ENCODE results near the gene SWI5.
"Not testable (repeated sequence)": the region's sequence is repeated elsewhere in the genome, so short reads cannot be mapped to it uniquely, and the experiment has no call there.

Gene SWI5

DNA sequence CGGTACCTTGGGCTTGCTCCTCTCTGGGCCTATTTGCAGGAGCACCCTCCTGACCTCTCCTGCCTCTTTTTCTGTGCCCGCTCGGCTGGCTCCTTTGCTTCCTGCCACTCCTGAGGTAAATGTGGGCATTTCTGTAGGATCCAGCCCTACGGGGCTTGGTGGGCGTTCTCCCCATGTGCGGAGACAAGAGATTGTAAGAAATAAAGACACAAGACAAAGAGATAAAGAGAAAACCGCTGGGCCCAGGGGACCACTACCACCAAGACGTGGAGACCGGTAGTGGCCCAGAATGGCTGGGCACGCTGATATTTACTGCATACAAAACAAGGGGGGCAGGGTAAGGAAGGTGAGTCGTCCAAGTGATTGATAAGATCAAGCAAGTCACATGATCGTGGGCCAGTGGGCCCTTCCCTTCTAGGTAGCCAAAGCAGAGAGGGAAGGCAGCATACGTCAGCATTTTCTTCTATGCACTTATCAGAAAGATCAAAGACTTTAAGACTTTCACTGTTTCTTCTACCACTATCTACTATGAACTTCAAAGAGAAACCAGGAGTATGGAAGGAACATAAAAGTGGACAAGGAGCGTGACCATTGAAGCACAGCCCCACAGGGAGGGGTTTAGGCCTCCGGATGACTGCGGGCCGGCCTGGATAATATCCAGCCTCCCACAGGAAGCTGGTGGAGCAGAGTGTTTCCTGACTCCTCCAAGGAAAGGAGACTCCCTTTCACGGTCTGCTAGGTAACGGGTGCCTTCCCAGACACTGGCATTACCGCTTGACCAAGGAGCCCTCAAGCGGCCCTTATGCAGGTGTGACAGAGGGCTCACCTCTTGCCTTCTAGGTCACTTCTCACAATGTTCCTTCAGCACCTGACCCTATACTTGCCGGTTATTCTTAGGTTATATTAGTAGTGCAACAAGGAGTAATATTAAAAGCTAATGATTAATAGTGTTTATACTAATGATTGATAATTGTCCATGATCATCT, 3.3 kb downstream of the SWI5 start:
- DNase-seq (ENCODE audit: low read depth in 2 of 2), result not testable (repeated sequence)

GRCh38 chr9:128280084-128280622, 4.1 kb downstream of the SWI5 start:
- no peak for DNase-seq (ENCODE audit: low read depth in 2 of 2)

- DNase-seq (ENCODE audit: low read depth in 2 of 2), result no peak
These were observed 6.4 kb downstream of the SWI5 start for GRCh38 chr9:128282500-128282899.

DNA sequence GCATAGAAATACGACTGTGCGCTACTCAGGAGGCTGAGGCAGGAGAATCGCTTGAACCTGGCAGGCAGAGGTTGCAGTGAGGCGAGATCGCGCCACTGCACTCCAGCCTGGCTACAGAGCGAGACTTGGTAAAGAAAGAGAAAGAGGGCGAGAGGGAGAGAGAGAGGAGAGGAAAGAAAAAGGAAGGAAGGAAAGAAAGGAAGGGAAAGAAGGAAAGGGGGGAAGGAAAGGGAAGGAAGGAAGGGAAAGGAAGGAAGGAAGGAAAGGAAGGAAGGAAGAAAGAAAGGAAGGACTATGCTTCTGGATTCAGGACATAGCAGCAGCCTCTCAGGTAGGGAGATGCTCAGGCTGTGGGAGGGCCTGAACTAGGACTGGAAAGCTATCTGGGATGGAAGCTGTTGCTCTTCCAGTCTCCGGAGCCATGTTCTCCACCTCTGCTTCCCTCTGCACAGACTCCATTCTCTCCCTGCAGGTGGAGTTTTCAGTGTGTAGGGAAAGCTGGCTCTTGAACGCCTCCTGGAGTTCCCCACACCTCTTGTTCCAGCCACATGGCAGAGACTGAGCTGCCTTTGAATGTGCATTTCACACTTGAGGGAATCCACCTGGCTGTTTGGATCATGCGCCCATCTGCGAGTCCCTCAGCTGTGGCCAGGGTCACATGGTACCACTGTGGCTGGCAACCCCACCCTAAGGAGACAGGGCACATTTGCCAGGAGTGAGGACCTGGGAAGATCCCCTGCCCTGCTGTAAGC, 9.1 kb downstream of the SWI5 start:
- no peak for DNase-seq (ENCODE audit: low read depth in 2 of 2)

- DNase-seq (ENCODE audit: low read depth in 2 of 2), result no peak
These were observed 10.4 kb downstream of the SWI5 start for GRCh38 chr9:128286440-128286839.

DNA sequence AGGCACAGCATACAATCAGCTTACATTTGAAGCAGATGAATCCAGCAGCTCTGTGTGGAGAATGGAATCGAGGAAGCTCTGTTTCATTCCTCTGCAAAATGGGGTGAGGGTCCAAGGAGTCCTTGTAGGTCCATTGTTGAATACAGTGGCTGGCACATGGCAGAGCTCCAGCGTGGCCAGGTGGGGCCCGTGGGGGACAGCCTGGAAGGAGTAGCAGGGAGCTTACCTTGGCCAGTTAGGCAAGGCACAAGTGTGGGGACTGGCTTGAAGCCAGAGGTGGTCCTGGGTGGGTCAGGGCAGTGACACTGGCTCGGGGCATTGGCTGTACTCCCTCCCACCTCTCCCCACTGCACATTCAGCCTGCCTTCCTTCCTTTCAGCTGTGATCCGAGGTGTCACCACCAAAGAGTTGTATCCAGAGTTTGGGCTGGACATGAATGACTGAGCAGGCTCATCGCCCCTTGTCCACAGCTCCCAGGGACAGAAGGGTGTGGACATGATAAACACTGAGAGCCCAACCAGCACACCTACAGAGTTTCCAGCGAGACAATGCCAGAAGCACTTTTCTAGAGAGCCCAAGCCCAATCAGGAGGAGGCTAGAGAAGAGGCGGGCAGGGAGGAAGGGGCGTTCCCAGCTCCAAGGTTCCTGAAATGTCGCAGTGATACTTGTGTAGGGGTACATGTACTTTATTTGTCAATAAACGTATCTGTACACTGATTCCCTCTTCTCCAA, 12.4 kb downstream of the SWI5 start:
- DNase-seq (ENCODE audit: low read depth in 2 of 2), result no peak

DNA sequence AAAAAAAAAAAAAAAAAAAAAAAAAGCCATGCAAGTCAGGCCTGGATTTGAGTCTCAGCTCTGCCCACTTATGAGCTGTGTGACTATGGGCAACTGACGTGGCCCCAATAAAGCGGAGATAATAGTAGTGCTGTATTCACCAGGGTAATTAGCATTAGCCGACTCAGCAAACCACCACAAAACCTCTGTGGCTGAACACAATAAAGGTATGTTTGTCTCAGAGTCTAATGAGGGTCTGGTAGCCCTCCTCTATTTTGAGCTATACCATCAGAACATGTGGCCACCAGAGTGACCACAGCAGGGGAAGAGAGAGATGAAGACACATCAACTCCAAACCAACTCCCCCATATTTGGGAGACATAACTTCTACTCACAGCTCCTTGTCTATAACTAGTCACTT, 15.9 kb downstream of the SWI5 start:
- DNase-seq (ENCODE audit: low read depth in 2 of 2), result no peak

DNA sequence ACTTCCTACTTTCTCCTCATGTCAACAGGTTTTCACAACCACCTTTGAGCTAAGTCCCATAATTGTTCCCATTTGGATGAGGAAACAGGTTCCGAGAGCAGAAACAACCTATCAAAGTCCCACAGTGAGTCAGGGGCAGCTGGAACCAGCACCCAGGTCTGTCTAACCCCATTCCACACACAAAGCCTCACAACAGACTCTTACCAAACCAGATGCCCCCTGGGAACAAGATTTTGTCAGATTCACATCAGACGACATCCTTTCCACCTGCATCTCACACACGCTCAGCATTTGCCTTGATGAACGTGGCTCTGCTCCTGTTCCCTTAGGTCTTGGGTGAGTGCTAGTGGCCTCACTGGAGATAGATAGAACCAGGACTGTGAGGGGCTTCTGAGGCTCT, 17.0 kb downstream of the SWI5 start:
- no peak for DNase-seq (ENCODE audit: low read depth in 2 of 2)

- DNase-seq (ENCODE audit: low read depth in 2 of 2), result no peak
These were observed 18.1 kb downstream of the SWI5 start for GRCh38 chr9:128294142-128294541.

GRCh38 chr9:128296340-128297220, 20.5 kb downstream of the SWI5 start:
- DNase-seq (ENCODE audit: low read depth in 2 of 2), result no peak

- DNase-seq (ENCODE audit: low read depth in 2 of 2), result no peak
These were observed 21.2 kb downstream of the SWI5 start for GRCh38 chr9:128297221-128297773.

- DNase-seq (ENCODE audit: low read depth in 2 of 2), result no peak
These were observed 22.7 kb downstream of the SWI5 start for GRCh38 chr9:128298535-128299482.

- no peak for DNase-seq (ENCODE audit: low read depth in 2 of 2)
These were observed 28.3 kb downstream of the SWI5 start for GRCh38 chr9:128304136-128304970.

GRCh38 chr9:128304971-128305288, 28.9 kb downstream of the SWI5 start:
- no peak for DNase-seq (ENCODE audit: low read depth in 2 of 2)

DNA sequence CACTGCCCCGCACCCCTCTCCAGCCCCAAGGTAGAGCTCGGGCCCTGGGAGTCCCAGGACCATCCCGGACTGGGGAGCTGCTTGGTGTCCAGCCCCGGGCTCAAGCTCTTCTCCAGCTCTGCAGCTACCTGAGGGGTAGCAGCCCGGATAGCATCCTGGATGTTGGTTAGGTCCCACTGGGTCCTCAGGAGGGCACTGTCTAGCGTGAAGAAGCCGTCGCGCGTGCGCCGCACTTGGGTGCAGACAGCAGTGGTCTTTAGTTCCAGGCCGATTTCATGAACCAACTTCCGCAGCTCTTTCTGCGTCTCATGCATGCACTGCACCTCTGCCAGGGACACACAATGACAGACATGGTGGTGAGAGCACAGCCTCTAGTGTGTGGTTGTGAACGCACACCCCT, 33.5 kb downstream of the SWI5 start:
- DNase-seq (ENCODE audit: low read depth in 2 of 2), result no peak

DNA sequence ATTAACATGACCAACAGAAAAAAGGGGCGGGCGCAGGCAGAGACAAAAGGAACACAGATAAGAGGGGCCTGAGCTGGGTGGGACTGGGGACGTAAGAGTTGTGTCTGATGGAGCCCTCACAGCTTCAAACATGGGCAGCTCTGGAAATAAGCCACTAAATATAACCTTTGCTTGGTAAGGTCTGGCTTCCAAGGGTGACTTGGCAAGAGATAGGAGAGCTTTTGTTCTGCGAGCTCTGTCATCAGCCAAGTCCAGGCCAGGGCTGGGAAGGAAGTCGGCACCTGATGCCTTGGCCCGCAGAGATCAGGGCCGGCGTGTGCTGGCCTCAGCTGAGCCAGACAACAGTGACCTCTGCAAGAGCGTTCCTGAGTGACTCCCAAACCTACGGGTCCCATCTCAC, 34.4 kb downstream of the SWI5 start:
- DNase-seq (ENCODE audit: low read depth in 2 of 2), result no peak

DNA sequence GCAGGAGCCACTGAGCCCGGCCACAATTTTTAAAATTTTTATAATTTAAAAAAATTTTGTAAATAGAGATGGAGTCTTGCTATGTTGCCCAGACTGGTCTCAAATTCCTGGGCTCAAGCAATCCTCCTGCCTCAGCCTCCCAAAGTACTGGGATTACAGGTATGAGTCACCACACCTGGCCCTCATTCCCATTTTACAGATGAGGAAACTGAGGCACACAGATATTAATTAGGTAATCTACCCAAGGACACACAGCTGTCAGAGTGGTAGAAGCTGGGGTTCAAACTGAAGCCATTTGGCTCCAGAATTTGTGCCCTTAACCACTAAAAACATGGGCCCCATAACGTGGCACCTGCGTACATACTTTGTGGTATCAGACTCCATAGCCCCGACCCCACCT, 38.6 kb downstream of the SWI5 start:
- no peak for DNase-seq (ENCODE audit: low read depth in 2 of 2)

GRCh38 chr9:128316421-128316820, 40.3 kb downstream of the SWI5 start:
- DNase-seq (ENCODE audit: low read depth in 2 of 2), result no peak

DNA sequence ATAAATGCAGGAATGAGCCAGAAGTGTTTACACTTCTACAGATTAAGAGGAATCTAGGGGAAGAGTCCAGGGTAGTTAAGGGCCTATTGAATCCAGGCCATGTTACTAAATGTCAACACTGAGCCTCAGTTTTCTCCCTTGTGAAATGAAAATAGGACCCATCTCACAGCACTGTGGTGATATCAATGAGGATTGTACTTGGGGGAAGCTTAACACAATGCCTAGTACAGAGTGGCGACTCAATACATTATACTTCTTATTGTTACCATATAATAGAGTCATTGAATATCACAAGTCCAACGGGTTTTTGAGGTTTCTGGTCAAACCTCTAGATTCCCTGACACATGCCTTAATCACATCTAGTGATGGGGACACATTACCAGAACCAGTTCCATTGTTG, 41.6 kb downstream of the SWI5 start:
- no peak for DNase-seq (ENCODE audit: low read depth in 2 of 2)
